Stimulated activated memory B cell treated with anti-CD40 and anti-IgM and Interleukin-4, amounts not matched to agents 10 μg/mL and 1 μg/mL and 100 μg/mL, for 72 hours (primary cell): ENCODE measurements around the gene CPNE4.
A peak's percentile ranks its signal among the peaks of the same experiment; 100 is the strongest.

Experiments
- ATAC-seq: fragments of 150-1000 bp; cut with Tn5 transposase; 2 replicates; pipeline ENCODE4 v1.10.0; 2021
- H3K27ac Mint-ChIP-seq: one replicate; pipeline ENCODE4 v1.8.0; 2022; ENCODE audit warnings: mild to moderate bottlenecking, mixed read lengths
- H3K27me3 Mint-ChIP-seq: one replicate; pipeline ENCODE4 v1.8.0; 2022; ENCODE audit warnings: mixed read lengths
- H3K36me3 Mint-ChIP-seq: one replicate; pipeline ENCODE4 v1.8.0; 2022; ENCODE audit warnings: mixed read lengths
- H3K4me1 Mint-ChIP-seq: one replicate; pipeline ENCODE4 v1.8.0; 2022; ENCODE audit warnings: mixed read lengths
- H3K4me3 Mint-ChIP-seq: one replicate; pipeline ENCODE4 v1.8.0; 2022; ENCODE audit warnings: mild to moderate bottlenecking, moderate library complexity, mixed read lengths
- H3K9me3 Mint-ChIP-seq: one replicate; pipeline ENCODE4 v1.8.0; 2022; ENCODE audit warnings: mixed read lengths

CPNE4 gene

GRCh38 chr3:131602011-131602779 lies 432.6 kb downstream of the CPNE4 start:
- ATAC-seq, result no peak
- no peaks in the 10 kb centered on the region for H3K4me1 Mint-ChIP-seq
- H3K9me3 Mint-ChIP-seq, result no peaks in the 10 kb centered on the region
- H3K4me3 Mint-ChIP-seq, result no peak overlapping the region
- no peak overlapping the region for H3K27ac Mint-ChIP-seq
- peaks cover 25% of the 10 kb centered on the region for H3K27me3 Mint-ChIP-seq
- H3K36me3 Mint-ChIP-seq, result no peaks in the 10 kb centered on the region

GRCh38 chr3:131597816-131598215 lies 437.0 kb downstream of the CPNE4 start:
- H3K36me3 Mint-ChIP-seq, result no peaks in the 10 kb centered on the region
- no peak overlapping the region for H3K4me3 Mint-ChIP-seq
- H3K27me3 Mint-ChIP-seq, result peaks cover 34% of the 10 kb centered on the region
- H3K9me3 Mint-ChIP-seq, result peaks cover 2% of the 10 kb centered on the region
- H3K4me1 Mint-ChIP-seq, result no peaks in the 10 kb centered on the region
- H3K27ac Mint-ChIP-seq, result no peak overlapping the region
- no peak for ATAC-seq

GRCh38 chr3:131596884-131597283 lies 437.9 kb downstream of the CPNE4 start:
- no peak overlapping the region for H3K4me3 Mint-ChIP-seq
- no peak overlapping the region for H3K27ac Mint-ChIP-seq
- H3K27me3 Mint-ChIP-seq, result peaks cover 34% of the 10 kb centered on the region
- H3K9me3 Mint-ChIP-seq, result peaks cover 2% of the 10 kb centered on the region
- ATAC-seq, result no peak
- H3K36me3 Mint-ChIP-seq, result no peaks in the 10 kb centered on the region
- no peaks in the 10 kb centered on the region for H3K4me1 Mint-ChIP-seq

GRCh38 chr3:131591394-131592014 lies 443.3 kb downstream of the CPNE4 start:
- H3K9me3 Mint-ChIP-seq, result peaks cover 2% of the 10 kb centered on the region
- H3K4me1 Mint-ChIP-seq, result no peaks in the 10 kb centered on the region
- no peaks in the 10 kb centered on the region for H3K36me3 Mint-ChIP-seq
- no peak for ATAC-seq
- peaks cover 17% of the 10 kb centered on the region for H3K27me3 Mint-ChIP-seq
- H3K27ac Mint-ChIP-seq, result no peak overlapping the region
- no peak overlapping the region for H3K4me3 Mint-ChIP-seq

GRCh38 chr3:131586277-131586676 lies 448.5 kb downstream of the CPNE4 start:
- H3K4me1 Mint-ChIP-seq, result no peaks in the 10 kb centered on the region
- no peaks in the 10 kb centered on the region for H3K36me3 Mint-ChIP-seq
- no peak overlapping the region for H3K27ac Mint-ChIP-seq
- H3K9me3 Mint-ChIP-seq, result no peaks in the 10 kb centered on the region
- H3K4me3 Mint-ChIP-seq, result no peak overlapping the region
- H3K27me3 Mint-ChIP-seq, result no peaks in the 10 kb centered on the region
- no peak for ATAC-seq

GRCh38 chr3:131582438-131582837 lies 452.4 kb downstream of the CPNE4 start:
- Mint-ChIP-seq H3K27ac (no peak overlapping the region), H3K9me3 (no peaks in the 10 kb centered on the region), H3K4me1 (no peaks in the 10 kb centered on the region), H3K27me3 (no peaks in the 10 kb centered on the region), H3K36me3 (no peaks in the 10 kb centered on the region), H3K4me3 (no peak overlapping the region)
- no peak for ATAC-seq

GRCh38 chr3:131568460-131568859 lies 466.4 kb downstream of the CPNE4 start:
- Mint-ChIP-seq H3K27ac (no peak overlapping the region), H3K4me1 (no peaks in the 10 kb centered on the region), H3K36me3 (no peaks in the 10 kb centered on the region), H3K4me3 (no peak overlapping the region), H3K9me3 (no peaks in the 10 kb centered on the region), H3K27me3 (peaks cover 8% of the 10 kb centered on the region)
- no peak for ATAC-seq

- H3K36me3 Mint-ChIP-seq, result no peaks in the 10 kb centered on the region
- H3K4me3 Mint-ChIP-seq, result no peak overlapping the region
- H3K4me1 Mint-ChIP-seq, result no peaks in the 10 kb centered on the region
- no peaks in the 10 kb centered on the region for H3K9me3 Mint-ChIP-seq
- ATAC-seq, result no peak
- no peak overlapping the region for H3K27ac Mint-ChIP-seq
- peaks cover 8% of the 10 kb centered on the region for H3K27me3 Mint-ChIP-seq
These were observed 470.0 kb downstream of the CPNE4 start for GRCh38 chr3:131564812-131565211.

GRCh38 chr3:131561511-131561910 lies 473.3 kb downstream of the CPNE4 start:
- H3K4me1 Mint-ChIP-seq, result no peaks in the 10 kb centered on the region
- ATAC-seq, result no peak
- no peak overlapping the region for H3K4me3 Mint-ChIP-seq
- H3K27ac Mint-ChIP-seq, result no peak overlapping the region
- H3K9me3 Mint-ChIP-seq, result no peaks in the 10 kb centered on the region
- H3K36me3 Mint-ChIP-seq, result no peaks in the 10 kb centered on the region
- H3K27me3 Mint-ChIP-seq, result peaks cover 22% of the 10 kb centered on the region

GRCh38 chr3:131560795-131561194 lies 474.0 kb downstream of the CPNE4 start:
- H3K4me3 Mint-ChIP-seq, result no peak overlapping the region
- H3K27ac Mint-ChIP-seq, result no peak overlapping the region
- no peaks in the 10 kb centered on the region for H3K9me3 Mint-ChIP-seq
- H3K36me3 Mint-ChIP-seq, result no peaks in the 10 kb centered on the region
- no peaks in the 10 kb centered on the region for H3K4me1 Mint-ChIP-seq
- H3K27me3 Mint-ChIP-seq, result peaks cover 16% of the 10 kb centered on the region
- peak; percentile 7 for ATAC-seq

GRCh38 chr3:131555456-131555855 lies 479.4 kb downstream of the CPNE4 start:
- H3K27ac Mint-ChIP-seq, result no peak overlapping the region
- no peaks in the 10 kb centered on the region for H3K36me3 Mint-ChIP-seq
- peaks cover 14% of the 10 kb centered on the region for H3K27me3 Mint-ChIP-seq
- no peak overlapping the region for H3K4me3 Mint-ChIP-seq
- H3K9me3 Mint-ChIP-seq, result no peaks in the 10 kb centered on the region
- no peak for ATAC-seq
- H3K4me1 Mint-ChIP-seq, result peaks cover 5% of the 10 kb centered on the region

GRCh38 chr3:131553495-131554247 lies 481.1 kb downstream of the CPNE4 start:
- H3K4me1 Mint-ChIP-seq, result peaks cover 5% of the 10 kb centered on the region
- peak; percentile 38 for ATAC-seq
- H3K27me3 Mint-ChIP-seq, result peaks cover 18% of the 10 kb centered on the region
- H3K9me3 Mint-ChIP-seq, result no peaks in the 10 kb centered on the region
- no peak overlapping the region for H3K27ac Mint-ChIP-seq
- no peaks in the 10 kb centered on the region for H3K36me3 Mint-ChIP-seq
- no peak overlapping the region for H3K4me3 Mint-ChIP-seq

GRCh38 chr3:131551761-131552160 lies 483.1 kb downstream of the CPNE4 start:
- peaks cover 5% of the 10 kb centered on the region for H3K4me1 Mint-ChIP-seq
- H3K36me3 Mint-ChIP-seq, result no peaks in the 10 kb centered on the region
- no peak for ATAC-seq
- H3K27ac Mint-ChIP-seq, result no peak overlapping the region
- no peaks in the 10 kb centered on the region for H3K9me3 Mint-ChIP-seq
- H3K4me3 Mint-ChIP-seq, result no peak overlapping the region
- peaks cover 7% of the 10 kb centered on the region for H3K27me3 Mint-ChIP-seq

- Mint-ChIP-seq H3K36me3 (no peaks in the 10 kb centered on the region), H3K27me3 (peaks cover 7% of the 10 kb centered on the region), H3K27ac (no peak overlapping the region), H3K9me3 (no peaks in the 10 kb centered on the region), H3K4me3 (no peak overlapping the region), H3K4me1 (peaks cover 5% of the 10 kb centered on the region)
- no peak for ATAC-seq
These were observed 484.0 kb downstream of the CPNE4 start for GRCh38 chr3:131550562-131551465.

- Mint-ChIP-seq H3K27me3 (peaks cover 7% of the 10 kb centered on the region), H3K9me3 (no peaks in the 10 kb centered on the region), H3K4me3 (no peak overlapping the region), H3K27ac (no peak overlapping the region), H3K36me3 (no peaks in the 10 kb centered on the region), H3K4me1 (peaks cover 5% of the 10 kb centered on the region)
- ATAC-seq, result no peak
These were observed 485.5 kb downstream of the CPNE4 start for GRCh38 chr3:131549340-131549739.
